Cerebellar nuclear complex (tissue), 1 donor: ENCODE data around the gene SLC24A3.

Experiments used
- DNase-seq, 2 experiments: peaks; one replicate each; lab custom pipeline; 2025; lab: John Stamatoyannopoulos, UW

The SLC24A3 gene

DNA sequence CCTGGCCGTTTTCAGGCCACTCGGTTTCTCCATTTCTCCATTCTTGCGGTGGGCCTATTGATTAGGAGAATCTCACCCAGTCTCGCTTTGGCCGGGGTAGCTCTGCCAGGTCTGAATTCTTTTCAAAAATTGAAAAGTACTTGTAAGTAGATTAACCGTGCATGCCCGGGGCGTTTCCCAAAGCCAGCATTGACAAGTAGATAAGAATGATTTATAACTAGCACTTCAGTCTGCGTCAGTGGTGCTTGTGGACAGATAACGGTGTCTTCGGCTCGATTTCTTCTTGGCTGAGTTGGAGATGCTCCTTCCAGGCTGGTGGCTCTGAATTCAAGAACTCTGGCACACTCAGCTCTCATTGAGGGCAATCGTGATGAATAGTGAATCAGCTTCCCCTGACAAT is 29.0 kb downstream of the SLC24A3 start:
- DNase-seq: no peak

DNA sequence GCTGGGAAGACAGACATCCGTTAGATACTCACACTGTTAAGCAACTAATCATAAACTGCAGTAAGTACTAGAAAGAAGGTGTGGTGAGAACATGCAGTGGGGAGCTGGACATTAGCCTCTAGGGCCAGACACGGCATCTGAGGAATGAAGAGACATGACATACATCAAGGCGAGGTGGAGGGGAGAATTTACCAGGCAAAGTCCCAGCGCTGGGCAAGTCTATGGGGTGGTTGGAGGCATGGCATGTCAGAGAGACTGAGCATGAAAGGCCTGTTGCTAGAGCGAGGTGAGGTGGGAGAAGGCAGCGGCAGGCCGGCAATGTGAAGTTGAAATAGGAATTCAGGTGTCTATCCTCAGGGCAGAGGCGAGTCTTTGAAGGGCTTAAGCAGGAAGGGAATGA is 31.8 kb downstream of the SLC24A3 start:
- DNase-seq: no peak

DNA sequence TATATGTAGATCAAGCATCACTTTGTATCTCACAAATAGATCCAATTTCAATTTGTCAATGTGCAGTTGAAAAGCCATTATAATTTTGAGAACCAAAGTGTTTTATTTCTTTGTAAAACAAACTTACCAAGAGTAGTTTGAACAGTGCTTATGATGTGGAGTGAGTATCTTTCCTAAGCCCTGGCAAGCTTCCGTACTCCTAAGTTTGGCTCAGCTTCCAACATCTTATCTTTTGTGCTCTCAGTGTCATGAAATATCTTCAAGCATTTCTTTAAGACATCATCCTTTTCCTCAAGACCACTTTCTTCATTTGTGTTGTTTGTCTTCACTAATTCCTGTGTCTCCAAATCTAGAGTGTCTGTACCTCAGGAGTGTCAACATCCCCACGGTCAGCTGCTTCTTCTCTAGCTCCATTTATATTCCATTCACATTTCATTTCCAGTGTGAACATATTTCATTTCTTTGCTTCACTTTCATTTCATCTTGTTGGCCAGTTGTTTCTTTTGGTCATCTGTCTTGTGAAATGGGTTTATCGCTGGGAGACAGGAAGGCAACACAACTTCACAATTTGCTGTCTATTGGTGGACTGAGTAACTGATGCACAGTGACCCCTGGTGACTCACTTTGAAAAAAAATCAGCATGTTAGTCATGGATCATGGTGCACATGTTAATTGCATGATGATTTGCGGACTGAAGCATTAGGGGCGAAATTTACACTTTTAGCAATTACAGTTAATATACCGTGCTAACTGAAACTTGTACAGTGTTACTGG is 36.9 kb downstream of the SLC24A3 start:
- no peak for DNase-seq

DNA sequence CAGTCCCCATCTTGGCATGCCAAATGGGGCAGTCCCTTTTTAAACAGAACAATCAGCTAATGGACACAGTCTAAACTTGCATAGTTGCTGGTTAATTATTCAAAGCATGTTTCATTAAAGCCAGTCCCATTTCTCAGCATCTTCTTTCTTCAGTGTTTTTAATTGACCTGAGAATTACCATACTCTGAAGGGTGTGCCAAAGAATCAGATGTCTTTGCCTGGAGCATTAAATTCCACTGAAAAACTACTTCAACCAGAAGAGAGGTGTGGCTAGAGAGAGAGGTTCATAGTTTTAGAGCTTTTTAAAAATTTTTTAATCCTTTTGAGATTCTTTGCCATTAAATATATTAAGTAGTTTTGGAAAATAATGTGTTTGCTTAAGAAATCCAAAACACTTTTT is 37.9 kb downstream of the SLC24A3 start:
- no peak for DNase-seq

DNA sequence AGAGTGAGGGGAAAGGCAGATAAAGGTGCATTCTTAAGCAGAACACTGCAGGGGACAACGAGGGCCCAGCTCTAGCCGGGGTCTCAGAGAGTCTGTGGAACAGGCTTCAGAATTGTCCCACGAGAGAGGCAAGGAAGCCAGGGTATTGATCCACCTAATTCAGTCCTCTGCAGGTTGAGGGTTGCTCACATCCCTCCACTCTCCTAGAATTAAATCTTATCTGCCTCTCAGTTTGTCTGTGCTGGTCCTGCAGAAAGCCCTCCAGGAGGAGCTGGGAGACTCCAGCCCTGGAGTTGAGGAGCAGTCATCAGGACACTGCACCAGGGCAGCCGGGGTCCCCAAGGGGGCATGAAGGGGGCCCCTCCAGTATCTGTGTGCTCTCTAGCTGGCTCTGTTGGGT is 39.1 kb downstream of the SLC24A3 start:
- no peak for DNase-seq

DNA sequence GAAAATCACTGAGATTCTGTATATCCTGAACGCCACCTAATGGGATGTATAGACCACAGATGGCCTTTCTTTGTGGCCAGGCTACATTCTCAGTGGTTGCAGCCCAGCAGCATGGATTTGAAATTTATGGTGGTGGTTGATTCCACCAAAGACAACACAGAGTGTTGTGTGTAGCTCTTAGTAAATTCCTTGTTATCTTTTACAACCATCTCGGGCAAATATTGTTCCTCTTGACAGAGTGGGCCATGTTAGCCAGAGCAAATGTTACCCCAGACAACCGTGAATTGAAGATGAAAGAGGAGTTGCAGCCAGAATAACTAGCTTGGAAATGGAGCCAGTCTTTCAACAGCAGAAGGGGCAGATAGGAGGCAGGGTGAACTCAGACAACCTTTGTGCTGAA is 39.5 kb downstream of the SLC24A3 start:
- DNase-seq: no peak

DNA sequence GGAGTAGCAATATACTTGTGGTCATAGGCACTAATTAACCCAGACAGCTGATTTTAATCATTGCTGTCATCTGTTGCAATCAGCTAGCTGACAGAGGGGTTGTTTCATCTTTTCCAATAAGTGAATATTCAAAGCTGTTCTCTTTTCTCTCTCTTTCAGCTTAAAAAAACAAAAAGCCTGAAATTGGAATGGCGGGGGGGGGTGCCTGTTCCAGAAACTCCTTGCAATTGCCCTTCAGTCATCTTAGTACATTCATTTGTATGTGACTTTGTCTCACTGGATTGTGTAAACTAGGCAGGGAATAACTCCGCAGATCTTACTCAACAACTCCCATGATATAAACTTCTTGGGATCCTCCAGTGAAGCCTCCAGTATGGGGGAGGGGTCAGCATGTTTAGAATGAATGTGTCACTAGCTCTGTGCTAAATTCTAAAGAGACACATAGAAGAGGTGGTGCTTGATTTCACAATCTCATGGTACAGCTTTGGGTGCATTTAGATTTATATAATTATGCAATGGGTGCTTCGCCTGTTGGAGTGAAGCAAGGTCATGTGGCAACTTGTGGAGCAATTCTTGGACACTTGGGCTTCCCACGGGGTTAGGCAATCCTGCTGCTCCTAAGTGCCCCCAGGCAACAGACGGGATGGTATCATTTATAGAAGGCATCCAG is 40.1 kb downstream of the SLC24A3 start:
- DNase-seq: no peak

DNA sequence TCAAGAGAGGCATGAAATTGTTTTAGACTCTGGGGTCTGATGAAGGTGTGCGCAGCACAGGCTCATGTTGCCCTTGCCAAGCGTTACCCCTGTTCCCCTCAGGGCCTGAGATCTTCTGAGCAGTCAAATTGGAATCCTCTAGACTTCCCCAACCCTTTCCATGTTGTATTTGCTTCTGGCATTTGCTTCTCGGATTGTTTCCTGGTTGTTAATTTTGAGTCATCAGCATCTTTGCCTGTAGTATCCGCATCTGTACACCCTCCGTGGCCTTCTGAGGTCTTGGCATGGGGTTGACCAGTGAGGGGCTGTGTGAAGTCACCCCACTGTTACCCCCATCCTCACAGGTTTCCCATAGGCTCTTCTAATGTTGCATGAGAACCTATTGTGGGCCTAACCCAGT is 40.9 kb downstream of the SLC24A3 start:
- DNase-seq: no peak

DNA sequence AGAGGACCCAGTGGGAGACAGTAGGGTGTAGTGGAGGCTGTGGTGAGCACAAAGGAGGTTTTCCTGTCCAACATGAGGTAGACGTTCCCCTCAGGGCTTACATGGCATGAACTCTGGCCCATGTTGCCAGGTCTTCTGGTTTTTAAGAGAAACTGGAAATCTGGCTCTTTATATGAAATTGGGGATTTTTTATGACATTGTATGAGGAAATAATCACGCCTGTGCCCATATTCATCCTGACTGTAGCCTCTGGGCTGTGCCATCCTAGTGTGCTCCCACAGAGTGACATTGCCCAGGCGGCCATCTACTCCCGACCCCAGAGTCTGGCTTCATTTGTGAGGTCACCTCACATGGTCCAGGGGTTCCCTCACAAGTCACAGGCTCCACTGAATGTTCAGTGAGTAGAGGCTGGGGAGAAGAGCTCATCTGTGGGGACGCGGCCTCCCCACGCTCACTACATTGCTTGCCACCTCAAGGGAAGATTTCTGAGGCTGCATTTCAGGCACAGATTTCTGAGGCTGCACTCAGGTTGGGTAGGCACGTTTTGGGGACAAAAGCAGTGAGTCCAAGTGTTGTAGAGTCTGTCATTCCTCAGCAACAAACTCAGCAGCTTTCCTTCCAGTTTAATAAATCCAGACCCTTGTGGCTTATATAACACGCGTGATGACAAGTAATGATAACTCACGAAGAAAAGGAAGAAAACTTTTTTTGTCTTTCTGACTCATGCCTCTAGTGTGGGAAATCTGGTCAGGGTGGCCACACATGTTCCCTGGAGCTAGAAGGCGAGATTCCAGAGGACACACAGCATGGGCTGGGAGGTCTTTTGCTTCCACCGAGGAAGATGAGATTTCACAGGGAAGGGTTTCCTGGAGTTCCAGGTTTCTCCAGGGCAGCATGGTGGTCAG is 41.7 kb downstream of the SLC24A3 start:
- no peak for DNase-seq

DNA sequence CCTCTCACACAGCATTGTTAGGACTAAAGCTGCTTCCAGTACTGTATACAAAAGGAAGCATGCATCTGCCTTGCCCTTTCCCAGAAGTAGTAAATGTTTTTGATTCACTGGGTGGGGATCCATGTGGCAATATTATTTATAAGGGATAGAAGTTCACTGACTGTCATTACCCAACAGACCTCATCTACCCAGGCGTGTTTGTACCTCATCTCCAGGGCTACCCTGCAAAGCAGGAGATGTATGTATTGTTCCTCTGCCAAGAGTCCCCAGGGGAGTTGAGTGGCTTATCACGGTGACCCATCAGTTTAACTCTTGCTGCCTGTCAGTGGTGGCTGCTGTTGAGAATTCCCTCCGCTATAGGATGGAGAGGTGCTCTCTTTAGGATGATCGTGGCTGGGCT is 42.5 kb downstream of the SLC24A3 start:
- no peak for DNase-seq

DNA sequence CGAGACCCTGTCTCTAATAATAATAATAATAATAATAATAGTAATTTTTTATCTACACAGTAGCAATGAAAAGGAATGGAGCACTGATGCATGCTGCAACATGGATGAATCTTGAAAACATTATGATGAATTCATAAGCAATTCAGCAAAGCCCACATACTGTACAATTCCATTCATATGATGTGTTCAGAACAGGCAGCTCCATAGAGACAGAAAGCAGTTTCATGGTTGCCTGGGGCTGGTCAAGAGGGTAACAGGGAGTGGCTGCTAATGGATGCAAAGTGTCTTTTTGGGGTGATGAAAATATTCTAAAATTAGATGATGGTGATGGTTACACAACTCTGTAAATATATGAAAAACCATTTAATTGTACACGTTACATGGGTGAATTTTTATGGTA is 43.6 kb downstream of the SLC24A3 start:
- DNase-seq: no peak

DNA sequence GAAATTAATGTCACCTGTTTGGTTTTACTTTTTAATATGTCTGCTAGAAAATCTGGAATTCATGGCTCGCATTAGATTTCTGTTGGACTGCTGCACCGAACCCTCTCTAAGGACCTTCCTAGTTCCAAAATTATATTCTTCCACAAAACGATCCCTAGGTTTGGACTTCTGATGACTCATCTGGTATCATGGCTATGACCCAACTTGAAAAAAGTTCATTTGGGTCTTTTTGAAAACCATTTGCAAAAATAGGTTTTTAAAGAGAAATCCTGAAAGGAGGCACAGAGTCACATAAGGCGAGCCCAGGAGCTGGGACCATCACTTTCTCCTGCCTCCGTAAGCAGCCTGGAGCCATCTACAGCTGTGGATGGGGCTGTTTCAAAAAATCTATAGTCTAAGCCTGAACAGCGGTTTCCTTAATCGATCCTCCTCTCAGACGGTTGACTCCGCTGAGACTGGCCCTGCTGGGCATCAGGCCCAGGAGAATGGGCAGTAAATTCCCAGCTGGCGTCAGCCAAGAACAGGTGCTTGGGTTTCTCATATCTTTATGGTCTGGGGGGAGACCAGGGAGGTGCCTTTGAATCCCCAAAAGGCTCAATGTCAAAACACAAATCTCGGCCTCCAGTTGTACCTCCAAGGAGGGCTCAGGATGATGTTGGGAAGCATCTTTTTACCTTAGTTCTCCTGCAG is 44.6 kb downstream of the SLC24A3 start:
- no peak for DNase-seq

DNA sequence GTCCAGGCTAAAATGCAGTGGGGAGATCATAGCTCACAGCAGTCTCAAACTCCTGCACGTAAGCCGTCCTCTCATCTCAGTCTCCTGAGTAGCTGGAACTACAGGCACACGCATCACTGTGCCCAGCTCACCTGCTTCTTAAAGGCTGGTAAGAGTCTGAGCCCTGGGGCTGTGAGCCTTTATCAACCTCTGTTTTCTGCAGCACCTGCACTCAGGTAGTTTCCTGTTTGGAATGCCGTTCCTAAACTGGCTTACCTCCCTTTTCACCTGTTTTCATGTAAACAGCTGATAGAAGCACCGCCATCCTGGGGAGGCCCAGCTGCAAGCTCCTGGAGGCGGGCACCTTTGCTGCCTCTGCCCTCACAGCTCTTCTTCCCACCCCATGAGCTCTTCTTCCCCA is 45.4 kb downstream of the SLC24A3 start:
- no peak for DNase-seq

DNA sequence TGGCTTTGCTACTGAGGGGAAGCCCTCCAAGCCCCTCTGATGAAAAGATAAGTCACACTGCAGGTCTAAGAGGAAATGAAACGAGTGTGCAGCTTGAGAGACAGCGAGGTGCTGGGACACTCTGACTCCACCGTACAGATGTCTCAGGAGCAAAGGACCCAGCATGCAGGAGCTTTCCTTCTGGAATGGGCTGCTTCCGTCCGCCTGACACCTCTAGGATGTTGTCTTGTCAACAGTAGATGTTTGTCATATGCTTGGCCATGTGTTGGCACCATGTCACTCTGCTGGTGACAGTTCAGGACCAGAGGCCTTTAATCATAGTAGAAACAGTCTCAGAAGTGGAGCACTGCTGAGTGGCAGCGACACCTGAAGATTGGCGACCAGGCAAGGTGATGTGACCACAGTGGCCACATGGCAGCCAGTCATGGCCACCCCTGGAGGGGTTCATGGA is 46.7 kb downstream of the SLC24A3 start:
- DNase-seq: no peak

DNA sequence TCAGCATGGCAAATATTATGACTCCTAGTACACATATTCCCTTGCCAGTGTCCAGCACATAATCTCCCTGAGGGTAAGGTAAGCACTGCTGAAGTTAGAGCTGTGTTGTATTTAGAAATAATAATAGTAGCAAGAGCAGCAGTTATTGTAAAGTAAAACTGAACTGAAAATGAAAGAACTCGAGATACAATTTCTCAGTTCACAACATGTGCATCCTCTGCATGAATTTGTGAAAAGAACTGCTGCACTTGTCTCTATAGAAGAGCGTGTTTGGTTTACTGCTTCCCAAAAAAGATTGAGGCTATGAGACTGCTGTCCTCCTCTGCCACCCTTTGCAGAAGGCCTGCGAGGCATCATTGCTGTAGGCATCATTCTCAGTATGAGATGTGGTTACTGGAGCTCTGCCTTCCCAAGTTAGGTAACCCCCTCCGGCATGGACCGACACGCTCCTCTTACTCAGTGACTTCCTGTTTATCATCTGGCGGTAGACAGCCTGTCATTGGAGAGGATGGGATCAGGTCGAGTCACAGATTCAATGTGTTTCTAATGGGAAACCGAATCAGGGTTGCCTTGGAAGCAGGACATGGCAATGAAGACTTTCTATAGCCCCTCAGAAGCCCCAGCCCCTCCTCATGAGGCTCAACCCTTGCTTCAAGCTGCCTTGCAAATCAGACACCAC is 48.1 kb downstream of the SLC24A3 start:
- no peak for DNase-seq

DNA sequence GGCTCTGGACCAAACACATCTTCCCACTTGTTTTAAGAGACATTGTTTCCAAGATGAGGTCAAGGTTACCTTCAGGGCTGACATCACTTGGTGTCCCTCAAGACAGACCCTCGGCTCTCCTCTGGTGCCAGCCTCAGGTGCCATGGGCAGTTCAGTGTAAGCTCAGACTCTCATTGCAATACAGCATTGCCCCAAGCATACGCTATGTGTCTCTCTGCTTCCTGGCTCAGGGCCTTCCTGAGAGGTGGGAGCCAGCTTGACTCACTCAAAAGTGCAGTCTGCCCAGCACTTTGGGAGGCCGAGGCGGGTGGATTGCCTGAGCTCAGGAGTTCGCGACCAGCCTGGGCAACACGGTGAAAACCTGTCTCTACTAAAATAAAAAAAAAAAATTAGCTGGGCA is 51.7 kb downstream of the SLC24A3 start:
- no peak for DNase-seq

DNA sequence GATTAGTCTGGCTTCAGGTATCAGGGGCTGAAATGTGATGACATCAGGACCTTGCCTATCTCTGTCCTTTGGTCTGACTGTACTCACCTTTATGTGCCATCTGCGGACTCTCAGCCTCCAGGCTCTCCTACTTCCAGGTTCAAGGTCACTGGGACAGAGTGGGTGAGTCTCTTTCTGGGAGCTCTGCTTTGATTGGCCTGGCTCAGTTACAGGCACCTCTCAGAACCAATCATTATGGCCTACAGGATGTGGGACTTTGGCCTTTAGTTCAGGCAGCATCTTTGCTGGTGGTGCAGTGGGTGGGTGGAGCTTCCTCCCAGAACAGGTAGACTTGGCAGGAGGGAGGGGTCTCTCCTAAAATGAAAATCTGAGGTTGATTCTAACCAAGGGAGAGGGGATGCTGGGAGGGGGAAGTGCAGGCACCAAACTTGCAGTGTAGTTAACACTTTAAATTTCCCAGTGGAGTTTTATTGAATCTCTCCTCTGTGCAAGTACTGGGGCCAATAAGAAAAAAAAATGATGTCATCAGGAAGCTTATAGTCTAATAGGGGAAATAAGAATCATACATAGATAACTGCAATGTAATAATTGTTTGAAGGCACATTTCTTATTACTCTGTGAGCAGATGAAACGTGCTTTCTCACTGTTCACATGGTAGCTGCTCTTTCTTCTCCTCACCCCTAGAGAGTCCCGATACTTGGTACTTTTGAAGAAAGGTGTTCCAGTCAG is 53.4 kb downstream of the SLC24A3 start:
- no peak for DNase-seq

DNA sequence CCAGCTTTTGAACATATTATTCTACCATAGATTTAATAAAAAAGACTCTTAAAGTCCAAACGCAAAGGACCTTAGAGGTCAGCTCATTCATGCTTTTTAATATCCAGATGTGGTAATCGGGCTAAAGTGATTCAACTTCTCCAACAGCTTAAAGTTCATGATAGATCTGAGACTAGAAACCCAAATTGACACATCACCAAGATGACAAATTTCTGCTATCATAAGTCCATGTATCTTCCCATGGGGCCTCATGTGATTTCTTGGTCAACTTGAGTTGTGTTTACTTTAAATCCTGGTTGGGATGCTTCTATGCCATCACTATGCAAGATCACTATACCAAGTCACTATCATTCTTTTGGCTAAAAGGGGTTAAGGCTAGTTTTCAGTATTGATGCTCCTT is 56.0 kb downstream of the SLC24A3 start:
- DNase-seq: no peak

DNA sequence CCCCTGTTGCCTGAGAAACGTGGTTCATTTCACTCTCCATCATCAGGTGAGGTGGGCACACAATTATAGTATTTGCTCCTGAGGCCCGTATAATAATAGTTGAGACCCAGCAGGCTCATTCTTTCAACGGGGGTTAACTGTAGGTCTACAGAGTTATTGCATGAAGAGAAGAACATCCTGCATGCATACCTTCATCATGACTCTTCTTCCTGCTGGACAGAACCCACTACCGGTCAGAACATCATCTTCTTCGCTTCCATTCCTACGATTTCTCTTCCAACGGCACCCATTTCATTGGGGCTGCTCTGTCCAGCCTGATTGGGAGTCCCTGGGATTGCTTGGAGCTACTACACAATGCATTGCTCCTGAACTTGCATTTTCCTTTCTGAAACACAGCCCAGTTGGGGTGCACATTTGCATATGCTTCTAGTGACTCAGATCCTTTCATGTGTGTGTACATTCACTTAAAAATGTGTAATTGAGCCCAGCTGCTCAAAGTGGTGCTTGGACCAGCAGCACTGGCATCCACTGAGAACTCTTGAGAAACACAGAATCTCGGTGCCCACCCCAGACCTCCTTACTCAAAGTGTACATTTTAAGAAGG is 57.4 kb downstream of the SLC24A3 start:
- DNase-seq: no peak

DNA sequence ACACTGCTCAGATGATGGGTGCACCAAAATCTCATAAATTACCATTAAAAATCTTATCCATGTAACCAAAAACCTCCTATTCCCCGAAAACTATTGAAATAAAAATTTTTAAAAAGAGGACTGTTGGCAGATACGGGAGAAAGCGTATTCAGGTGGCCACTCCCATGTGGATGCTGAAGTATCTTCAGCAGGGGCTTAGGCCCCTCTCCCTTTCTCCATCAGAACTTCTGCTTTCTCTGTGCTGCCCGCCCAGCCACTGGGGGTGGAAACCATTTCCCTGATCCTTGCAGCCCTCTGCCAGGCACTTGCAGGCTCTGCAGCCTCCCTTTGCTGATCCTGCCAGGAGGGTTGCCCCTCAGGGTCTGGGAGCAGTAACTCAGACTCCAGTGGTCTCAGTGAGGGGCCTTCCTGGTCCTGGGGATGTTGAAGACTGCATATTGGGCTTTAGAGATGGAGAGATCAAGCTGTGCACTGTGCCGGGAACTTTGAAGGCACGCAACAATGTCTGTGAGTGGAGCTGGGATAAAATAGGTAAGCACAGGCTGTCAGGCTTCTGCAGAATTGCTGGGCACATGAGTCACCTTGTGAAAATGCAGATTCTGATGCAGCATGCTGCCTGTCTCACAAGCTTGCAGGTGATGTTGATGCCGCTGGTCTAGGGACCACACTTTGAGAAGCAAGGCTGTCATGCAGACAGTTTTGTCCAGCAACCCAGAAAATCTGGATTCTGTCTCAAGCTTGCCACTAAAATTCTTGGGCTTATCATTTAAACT is 59.6 kb downstream of the SLC24A3 start:
- DNase-seq: no peak
